Panc1 (cell line): Measurements from ENCODE around the gene KLHDC10. TPM values are rescaled to one million over a fixed set of nuclear protein-coding genes. Genes with fewer than 3 reads are reported as not detected.

Source experiments
- ATAC-seq: fragments of 200-7000 bp; cut with Tn5 transposase; 2 replicates; pipeline ENCODE4 v1.9.1; 2020; ENCODE audit warnings: mild to moderate bottlenecking, moderate library complexity
- BruUV-seq: library from RNA; stranded (reverse); fragments of 400-500 nt; replicated peaks from 2 replicates; lab custom pipeline; 2021; lab: Mats Ljungman, UMichigan
- CTCF ChIA-PET: fragments of 300-600 bp; sonication (Branson Sonifier 250); formaldehyde crosslinking; loops from one replicate; lab custom pipeline; 2022; ENCODE audit warnings: antibody characterized with exemption; lab: Charles Lee
- POLR2A ChIA-PET: fragments of 300-600 bp; sonication (Branson Sonifier 250); formaldehyde crosslinking; loops from one replicate; lab custom pipeline; 2022; ENCODE audit warnings: antibody characterized with exemption; lab: Charles Lee
- DNase-seq: peaks from one replicate; pipeline ENCODE4 v3.0.0-alpha.2; 2010; ENCODE audit warnings: low read depth, low spot score
- H3K27ac ChIP-seq: 2 replicates; pipeline ENCODE4 v1.5.1; 2011; ENCODE audit warnings: mild to moderate bottlenecking, low read length, inconsistent platforms
- H3K27me3 ChIP-seq: fragments of 200-500 bp; sonication (Bioruptor generic); 2 replicates; pipeline ENCODE4 v1.6.0; 2014; ENCODE audit warnings: low read length, inconsistent platforms; ENCODE audit not compliant: control insufficient read depth, insufficient read depth
- H3K36me3 ChIP-seq: fragments of 200-500 bp; sonication (Bioruptor generic); 2 replicates; pipeline ENCODE4 v1.5.1; 2014; ENCODE audit warnings: inconsistent platforms, mild to moderate bottlenecking, low read length, moderate library complexity; ENCODE audit not compliant: control insufficient read depth, insufficient read depth
- H3K4me1 ChIP-seq: 2 replicates; pipeline ENCODE4 v1.5.1; 2011; ENCODE audit warnings: inconsistent platforms, mild to moderate bottlenecking, low read length, moderate library complexity; ENCODE audit not compliant: control insufficient read depth, insufficient read depth
- H3K4me3 ChIP-seq, 2 experiments: 2 replicates each; pipeline ENCODE4 v1.5.1; 2011 to 2012; ENCODE audit warnings: low read depth in 2 of 2, low read length in 2 of 2, mild to moderate bottlenecking in 2 of 2, inconsistent platforms in 1 of 2, moderate library complexity in 1 of 2
- H3K9me3 ChIP-seq: fragments of 200-500 bp; sonication (Bioruptor generic); 2 replicates; pipeline ENCODE4 v1.5.1; 2014; ENCODE audit warnings: low read depth, mild to moderate bottlenecking, inconsistent platforms, low read length, moderate library complexity; ENCODE audit not compliant: control insufficient read depth, insufficient read depth
- CTCF ChIP-seq: fragments of 450-650 bp; IDR thresholded peaks from 2 replicates; pipeline ENCODE4 v1.5.1; 2017; ENCODE audit warnings: mild to moderate bottlenecking
- POLR2AphosphoS5 ChIP-seq: IDR thresholded peaks from 2 replicates; pipeline ENCODE4 v1.6.1; 2012; ENCODE audit warnings: mild to moderate bottlenecking, low read depth, low read length, moderate library complexity
- REST ChIP-seq, 2 experiments: IDR thresholded peaks; 2 replicates each; pipeline ENCODE4 v1.6.1; 2011 to 2012; ENCODE audit warnings: low read depth in 2 of 2, control low read depth in 1 of 2, low read length in 1 of 2, mild to moderate bottlenecking in 1 of 2, moderate library complexity in 1 of 2; ENCODE audit not compliant: insufficient read depth in 1 of 2
- SIN3A ChIP-seq: IDR thresholded peaks from 2 replicates; pipeline ENCODE4 v1.6.1; 2012; ENCODE audit warnings: low read depth, mild to moderate bottlenecking, low read length, moderate library complexity, borderline replicate concordance; ENCODE audit not compliant: insufficient read depth
- TCF7L2 ChIP-seq: IDR thresholded peaks from 2 replicates; pipeline ENCODE4 v1.6.1; 2011; ENCODE audit warnings: mild to moderate bottlenecking, low read depth, low read length, inconsistent platforms
- in situ Hi-C: cut with HindIII; loops from 2 replicates; pipeline ENCODE4 v1.10.0; 2016; ENCODE audit warnings: low sequenced_read_pairs, low pct_unique_long_range_greater_than_20kb
- intact Hi-C: fragments of 100-400 bp; cut with micrococcal nuclease; formaldehyde crosslinking; loops from one replicate; pipeline ENCODE4 v1.10.0; 2022; ENCODE audit not compliant: unreplicated experiment
- total RNA-seq: library from RNA; stranded (reverse); gene quantifications from one replicate; pipeline ENCODE4 v1.2.1, GENCODE V29; 2021; ENCODE audit not compliant: unreplicated experiment

KLHDC10 gene
- total RNA-seq, 1 experiment from 2014 or later, result 26.7 TPM

GRCh38 chr7:130022115-130022514 is 48.2 kb upstream of the KLHDC10 start:
- DNase-seq (no peak), ATAC-seq (no peak)
- intact Hi-C loops, result no loop called here
- Histone ChIP-seq H3K27ac (no peak overlapping the region), H3K36me3 (peaks cover 19% of the 10 kb centered on the region), H3K4me1 (no peaks in the 10 kb centered on the region), H3K27me3 (no peaks in the 10 kb centered on the region), H3K9me3 (no peaks in the 10 kb centered on the region), H3K4me3 (no peak overlapping the region)
- ChIA-PET CTCF (no interaction called here), POLR2A (no interaction called here)
- in situ Hi-C loops, result no loop called here
- BruUV-seq, result no TSS peak
- TF ChIP-seq SIN3A (no peak), POLR2AphosphoS5 (no peak), REST (IDR thresholded peaks at IDR 0.05; ENCODE audit: insufficient read depth in 1 of 2, low read depth in 2 of 2, low read length in 1 of 2) (no peak), TCF7L2 (no peak), CTCF (no peak)

- DNase-seq (no peak), ATAC-seq (no peak)
- in situ Hi-C loops, result no loop called here
- Histone ChIP-seq H3K9me3 (no peaks in the 10 kb centered on the region), H3K27me3 (no peaks in the 10 kb centered on the region), H3K4me3 (no peak overlapping the region), H3K4me1 (no peaks in the 10 kb centered on the region), H3K27ac (no peak overlapping the region), H3K36me3 (peaks cover 20% of the 10 kb centered on the region)
- BruUV-seq, result no TSS peak
- ChIA-PET POLR2A (interaction anchor here (0.6 kb wide), 1 partner anchor 18 kb away, joined by 11 read pairs; no protein-coding TSS in a partner anchor), CTCF (no interaction called here)
- TF ChIP-seq REST (IDR thresholded peaks at IDR 0.05; ENCODE audit: insufficient read depth in 1 of 2, low read depth in 2 of 2, low read length in 1 of 2) (no peak), POLR2AphosphoS5 (no peak), CTCF (no peak), SIN3A (no peak), TCF7L2 (no peak)
- intact Hi-C loops, result no loop called here
These were observed 47.6 kb upstream of the KLHDC10 start for GRCh38 chr7:130022623-130023175.
